GM03348 (cell line): ENCODE measurements around the gene RAB17.
A peak's percentile ranks its signal among the peaks of the same experiment; 100 is the strongest.
"Not testable (repeated sequence)": the region's sequence is repeated elsewhere in the genome, so short reads cannot be mapped to it uniquely, and the experiment has no call there.

ENCODE experiments used
- DNase-seq: peaks from one replicate; pipeline ENCODE4 v3.0.0; 2012; ENCODE audit warnings: low spot score

RAB17 gene

DNA sequence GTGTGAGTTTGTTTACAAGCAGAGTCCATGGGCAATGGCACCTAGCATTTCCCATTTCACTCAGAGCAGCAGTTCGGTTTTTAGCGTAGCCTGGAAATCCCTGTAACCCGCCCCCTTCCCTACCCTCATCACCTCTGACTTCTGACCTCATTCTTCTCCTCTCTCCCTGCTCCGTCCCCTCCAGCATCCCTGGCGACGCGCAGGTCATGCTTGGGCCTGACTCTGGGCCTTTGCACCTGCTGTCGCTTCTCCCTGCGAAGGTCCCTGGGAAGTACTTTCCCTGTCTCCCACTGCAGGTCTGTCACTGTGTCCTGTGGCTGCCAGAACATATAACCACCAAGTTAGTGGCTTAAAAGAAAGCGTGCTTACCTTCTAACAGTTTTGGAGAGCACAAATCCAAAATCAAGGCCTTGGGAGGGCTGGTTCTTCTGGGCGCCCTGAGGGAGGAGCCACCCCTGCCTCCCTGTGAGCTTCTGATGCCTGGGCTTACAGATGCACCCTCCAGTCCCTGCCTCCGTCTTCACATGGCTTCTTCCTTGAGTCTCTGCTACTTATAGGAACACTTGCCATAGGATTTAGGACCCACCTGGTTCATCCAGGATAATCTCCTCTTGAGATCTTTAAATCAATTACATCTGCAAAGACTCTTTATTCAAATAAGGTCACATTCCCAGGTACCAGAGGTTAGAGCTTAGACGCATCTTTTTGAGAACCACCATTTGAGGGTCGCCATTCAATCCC, 8.1 kb upstream of the RAB17 start:
- no peak for DNase-seq

DNA sequence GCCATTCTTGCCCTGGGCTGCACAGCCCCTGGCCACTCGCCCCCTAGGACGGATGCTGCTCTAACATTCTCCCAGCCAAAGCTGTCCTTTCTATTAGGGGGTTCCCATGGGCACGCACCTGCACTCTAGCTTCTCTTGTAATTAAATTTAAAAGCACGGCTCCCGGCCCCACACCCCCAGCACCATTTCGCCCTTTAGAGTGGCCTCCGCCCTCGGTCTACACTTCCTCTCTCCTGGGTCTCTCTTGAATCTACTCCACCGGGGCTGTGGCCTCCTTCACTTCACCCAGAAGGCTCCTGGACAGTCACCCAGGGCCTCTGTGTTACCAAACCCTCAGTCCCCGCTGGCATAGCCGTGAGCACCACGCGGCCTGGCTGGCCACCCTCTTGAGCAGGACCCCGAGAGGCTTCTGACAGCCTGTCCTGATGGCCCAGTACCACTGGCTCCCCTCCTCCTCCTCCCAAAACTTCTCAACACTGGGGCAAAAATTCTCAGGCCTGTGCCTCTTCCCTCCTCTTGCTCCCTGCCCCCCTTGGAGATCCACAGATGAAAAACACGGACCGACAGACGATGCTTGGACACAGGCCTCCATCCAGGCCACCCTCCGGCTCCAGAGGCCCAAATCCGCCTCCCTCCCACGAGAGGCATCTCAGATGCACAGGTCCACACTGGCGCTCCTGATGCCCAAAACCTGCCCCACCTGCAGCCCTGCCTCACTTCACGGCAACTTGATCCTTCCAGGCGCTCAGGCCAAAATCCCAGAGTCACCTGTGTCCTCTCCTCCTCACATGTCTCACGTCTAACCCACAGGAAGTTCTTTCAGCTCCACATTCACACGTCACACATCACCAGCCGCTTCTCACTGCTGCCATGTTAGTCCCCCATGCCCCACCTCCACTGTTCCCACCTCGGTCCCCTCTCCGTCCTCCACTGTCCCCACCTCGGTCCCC, 6.9 kb upstream of the RAB17 start:
- DNase-seq, result no peak

DNA sequence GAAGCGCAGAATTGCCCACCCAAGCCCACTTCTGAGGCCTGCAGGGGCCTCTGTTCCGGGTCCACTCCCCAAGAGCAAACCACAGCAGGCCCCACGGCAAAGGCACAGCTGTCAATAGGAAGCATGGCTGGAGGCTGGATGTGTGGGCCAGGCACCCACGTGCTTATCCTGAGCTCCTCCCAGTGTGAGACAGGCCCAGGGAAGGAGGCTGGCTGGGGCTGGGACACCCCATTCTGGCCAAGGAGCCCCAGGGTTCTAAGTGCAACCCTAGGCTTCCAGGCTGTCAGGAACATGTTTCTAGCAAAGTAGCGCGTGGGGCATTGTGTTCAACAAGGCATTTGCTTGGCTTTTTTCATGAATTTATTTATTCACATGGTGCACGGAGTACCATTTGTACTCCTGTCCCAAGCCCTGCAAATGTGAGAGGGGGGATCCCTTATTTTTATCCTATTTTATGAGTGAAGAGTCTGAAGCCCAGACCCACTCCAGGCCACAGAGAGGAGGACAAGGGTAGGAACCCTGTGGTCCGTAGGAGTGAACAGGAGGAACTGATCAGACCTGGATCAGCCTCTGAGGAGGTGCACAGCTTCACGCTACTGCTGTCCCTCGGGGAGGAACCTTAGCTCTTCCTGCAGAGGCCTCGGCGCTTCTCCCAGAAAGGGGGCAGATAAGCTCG, 6.1 kb upstream of the RAB17 start:
- DNase-seq, result no peak

DNA sequence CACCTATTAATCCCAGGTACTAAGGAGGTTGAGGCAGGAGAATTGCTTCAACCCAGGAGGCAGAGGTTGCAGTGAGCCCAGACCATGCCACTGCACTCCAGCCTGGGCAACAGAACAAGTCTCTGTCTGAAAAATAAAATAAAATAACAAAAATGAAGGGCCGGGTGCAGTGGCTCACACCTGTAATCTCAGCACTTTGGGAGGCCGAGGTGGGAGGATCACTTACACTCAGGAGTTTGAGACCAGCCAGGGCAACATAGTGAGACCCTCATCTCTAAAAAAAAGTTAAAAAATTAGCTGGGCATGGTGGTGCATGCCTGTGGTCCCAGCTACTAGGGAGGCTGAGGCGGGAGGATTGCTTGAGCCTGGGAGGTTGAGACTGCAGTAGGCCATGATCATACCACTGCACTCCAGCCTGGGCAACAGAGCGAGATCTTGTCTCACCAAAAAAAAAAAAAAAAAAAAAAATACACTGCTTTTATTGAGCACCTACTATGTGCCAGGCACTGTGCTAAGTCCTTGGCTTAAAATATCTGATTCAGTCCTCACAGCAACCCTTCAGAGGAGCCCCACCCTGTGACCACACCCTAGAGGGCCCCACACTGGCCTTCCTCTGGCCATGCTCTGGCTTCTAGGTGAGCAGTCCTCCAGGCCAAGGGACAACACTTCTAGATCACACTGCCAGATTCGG, 5.4 kb upstream of the RAB17 start:
- DNase-seq, result not testable (repeated sequence)

DNA sequence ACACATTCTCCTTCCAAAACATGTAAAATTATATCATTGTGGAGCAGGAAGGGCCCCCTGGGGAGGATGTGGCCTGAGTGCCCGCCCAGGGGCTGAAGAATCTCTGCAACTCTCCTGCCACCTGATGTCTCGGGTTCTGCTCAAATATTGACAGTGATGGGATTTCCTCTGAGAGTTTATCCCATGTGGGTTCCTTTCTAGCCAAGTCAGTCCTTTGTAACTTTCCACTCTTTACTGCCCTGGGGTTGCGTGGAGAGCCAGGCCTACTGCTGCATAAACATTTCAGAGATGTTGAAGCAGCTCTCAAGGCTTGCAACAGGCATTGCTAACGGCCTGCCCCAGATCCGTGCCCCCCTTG, 4.0 kb upstream of the RAB17 start:
- DNase-seq, result no peak

DNA sequence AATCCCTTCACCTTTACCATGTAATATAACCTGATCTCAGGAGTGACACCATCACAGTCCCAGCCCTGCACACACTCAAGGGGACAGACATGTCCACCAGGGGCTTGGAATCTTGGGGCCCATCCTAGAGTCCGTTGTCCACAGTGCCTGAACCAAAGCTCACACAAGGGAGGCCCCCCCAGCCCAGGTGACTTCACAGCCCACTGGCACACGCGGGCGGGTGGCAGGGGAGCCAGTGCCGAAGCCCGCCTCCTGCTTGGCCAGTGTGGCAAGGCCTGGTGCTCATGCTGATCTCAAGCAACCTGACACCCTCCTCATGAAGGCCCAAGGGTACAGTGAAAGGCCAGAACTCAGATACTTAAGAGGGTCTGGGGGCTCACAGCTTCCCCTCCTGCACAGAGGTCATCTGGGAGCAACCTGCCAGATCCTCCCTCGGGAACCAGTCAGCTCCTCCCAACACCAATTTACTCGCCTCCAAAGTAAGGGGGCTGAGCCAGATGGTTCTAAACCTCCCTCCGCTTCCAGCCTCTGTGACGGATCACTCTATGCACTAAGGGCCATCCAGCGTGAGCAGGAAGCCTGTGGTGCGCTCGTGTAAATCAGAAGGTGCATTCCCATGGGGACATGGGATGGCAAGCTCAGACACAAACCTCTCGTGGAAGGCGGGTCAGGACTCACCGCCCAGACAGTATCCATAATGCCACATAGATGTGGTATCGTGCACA, 3.2 kb upstream of the RAB17 start:
- DNase-seq, result no peak

DNA sequence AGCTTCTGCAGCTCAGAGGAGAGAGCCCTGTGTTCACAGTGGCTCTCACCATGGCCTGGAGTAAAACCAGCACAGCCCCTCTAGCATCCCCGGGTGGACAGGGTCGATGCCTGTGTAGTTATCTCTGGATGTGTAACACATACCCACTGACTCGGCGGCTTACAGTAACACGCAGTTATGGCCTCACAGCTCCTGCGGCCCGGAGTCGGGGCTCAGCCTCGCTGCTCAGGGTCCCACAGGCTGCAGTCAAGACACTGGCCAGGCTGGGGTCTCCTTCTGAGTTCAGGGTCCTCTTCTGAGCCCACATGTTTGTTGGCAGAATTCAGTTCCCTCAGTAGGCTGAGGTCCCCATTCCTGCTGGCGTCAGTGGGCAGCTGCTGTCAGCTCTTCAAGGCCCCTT, 2.5 kb upstream of the RAB17 start:
- DNase-seq, result no peak

DNA sequence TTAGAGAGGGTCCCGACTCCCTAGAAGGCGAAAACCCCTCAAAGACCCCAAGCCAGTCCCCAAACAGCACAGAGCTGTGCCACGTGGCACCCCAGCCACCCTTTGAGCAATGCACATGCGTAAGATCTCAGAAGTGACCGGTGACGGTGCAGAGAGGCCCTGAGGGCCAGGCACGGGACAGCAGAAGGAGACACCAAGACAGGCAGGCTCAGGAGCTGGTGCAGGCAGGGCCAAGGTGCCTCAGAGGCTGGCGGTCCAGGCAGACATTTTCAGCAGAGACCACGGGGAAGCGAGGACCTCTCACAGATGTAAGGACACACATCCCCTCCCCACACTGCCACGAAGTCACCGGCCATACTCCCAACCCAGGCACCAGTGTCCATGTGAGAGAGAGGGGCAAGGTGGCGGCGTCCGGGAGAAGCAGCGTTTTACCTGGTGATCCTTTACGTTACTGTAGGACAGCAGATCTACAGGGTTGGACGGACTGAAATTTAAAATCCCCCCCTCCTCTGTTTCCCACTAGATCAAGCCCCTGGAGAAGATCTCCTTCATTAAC, 2.0 kb upstream of the RAB17 start:
- no peak for DNase-seq

DNA sequence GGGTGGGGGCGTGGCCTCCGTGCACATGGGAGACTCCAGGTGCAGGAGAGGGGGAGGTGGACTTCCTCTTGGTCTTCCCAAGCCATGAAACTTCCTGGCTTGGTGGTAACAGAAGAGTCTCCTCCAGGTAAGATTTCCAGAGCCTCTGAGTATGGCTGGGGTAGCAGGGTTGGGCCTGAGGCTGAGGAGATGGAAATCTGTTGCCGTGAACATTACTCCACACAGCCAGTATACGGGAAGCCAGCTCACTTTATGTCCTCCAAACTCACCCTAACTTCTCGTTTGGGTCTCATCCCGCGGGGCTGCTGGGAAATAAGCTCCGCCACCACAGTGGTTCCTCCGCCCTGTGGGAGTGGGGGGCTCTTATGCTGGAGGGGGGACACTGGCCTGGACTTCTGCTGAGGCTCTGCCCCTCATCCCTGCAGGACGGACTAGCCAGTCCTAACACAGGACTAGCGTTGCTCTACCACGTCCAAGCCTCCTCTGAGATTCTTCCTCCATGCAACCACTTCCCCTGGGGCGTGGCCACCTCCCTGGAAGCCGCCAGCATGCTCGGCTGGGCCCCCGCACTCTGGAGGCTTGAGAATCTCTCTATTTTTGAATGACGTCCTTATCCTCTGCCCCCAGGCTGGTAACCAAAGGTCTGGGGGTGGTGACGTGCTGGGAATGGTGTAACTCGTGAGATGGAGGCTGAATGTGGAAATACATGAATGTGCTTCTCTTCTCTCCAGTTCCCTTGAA, 777 bp upstream of the RAB17 start:
- no peak for DNase-seq

DNA sequence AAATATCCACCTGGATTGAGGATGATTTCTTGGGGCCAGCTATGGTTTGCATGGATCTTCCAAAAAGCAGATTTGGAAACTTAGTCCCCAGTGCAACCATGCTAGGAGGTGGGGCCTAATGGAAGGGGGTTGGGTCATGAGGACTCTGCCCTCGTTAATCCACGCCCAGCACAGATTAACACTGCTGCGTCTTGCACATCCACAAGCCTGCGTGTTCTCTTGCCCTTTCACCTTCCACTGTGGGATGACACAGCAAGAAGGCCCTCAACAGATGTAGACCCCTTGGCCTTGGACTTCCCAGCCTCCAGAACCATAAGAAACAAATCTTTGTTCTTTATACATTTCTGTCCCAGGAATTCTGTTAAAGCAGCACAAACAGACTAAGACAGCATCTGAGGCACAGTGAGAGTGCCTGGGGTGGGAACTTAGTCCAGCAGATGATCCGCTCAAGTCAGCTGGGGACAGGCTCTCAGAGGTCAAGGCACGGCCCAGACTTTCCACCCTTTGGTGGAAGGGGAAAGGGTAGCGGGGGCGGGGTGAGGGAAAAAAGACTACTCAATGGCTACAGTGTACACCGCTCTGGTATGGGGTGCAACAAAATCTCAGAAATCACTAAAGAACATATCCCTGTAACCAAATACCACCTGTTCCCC, 2.4 kb downstream of the RAB17 start:
- no peak for DNase-seq

DNA sequence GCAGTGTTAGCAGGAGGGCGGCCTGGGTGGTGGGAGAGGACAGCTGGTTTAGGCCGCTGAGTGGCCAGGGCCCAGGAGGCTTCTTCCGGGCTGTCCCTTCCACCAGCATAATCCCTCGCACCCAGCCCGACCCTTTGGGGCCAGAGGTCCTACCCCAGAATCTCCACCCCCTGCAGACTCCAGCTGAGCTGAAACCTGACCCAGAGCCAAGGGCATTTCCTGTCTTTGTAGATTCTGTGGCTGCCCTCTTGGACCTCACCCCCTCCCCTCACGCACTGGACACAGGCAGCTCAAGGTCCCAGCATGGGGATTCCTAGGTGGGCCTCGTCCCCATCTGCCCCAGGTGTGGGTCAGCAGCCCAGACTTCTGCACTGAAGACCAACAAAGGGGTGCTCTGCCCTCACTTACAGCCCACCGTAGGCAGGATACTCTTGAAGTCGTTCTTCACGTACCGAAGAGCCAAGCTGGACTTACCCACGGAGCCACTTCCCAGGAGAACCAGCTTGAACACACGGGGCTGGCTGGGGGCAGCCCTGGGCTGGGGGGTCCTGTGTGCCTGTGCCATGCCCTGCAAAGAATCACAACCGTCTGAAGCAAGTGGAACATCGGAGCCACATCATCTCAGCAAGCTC, 4.8 kb downstream of the RAB17 start:
- DNase-seq, result no peak

DNA sequence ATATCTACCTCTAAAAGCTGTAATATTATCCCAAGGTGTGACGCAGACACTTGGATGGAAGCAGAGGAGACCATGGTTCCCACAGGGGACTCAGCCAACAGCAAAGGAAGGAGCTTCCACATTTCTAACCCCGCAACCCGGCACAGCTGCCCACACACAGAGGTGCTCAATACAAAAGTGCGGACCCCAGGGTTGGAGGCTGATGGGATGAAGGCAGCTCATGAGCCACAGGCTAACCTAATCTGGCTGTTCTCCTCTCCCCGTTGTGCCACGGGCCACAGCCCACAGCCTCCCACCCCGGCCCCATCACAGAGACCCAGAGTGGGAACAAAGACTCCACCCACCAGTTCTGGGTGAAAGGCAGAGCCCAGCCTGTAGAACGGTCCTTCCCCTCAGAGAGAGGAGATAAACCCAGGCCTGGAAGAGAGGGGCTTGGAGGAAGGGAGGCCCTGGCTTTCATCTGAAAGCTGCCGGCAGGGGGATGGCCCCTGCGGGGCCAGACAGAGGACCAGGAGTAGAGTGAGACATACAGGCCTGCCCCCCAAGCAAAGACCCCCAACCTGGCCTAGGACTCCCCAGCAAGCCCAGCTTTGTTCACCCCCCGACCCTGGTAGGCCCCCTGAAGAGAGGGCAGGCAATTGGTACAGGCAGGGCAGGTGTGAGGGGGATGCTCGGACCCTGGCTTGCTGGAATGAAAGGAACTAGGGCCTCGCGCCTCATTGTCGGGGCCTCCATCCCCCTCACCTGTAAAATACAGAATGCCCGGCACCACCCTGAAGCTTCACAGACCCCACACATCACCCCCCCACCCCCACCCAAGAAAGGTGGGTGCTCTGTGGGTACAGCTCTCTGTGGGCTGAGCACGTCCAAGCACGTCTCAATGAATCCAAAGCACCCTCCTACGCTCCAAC, 6.9 kb downstream of the RAB17 start:
- DNase-seq, result no peak

DNA sequence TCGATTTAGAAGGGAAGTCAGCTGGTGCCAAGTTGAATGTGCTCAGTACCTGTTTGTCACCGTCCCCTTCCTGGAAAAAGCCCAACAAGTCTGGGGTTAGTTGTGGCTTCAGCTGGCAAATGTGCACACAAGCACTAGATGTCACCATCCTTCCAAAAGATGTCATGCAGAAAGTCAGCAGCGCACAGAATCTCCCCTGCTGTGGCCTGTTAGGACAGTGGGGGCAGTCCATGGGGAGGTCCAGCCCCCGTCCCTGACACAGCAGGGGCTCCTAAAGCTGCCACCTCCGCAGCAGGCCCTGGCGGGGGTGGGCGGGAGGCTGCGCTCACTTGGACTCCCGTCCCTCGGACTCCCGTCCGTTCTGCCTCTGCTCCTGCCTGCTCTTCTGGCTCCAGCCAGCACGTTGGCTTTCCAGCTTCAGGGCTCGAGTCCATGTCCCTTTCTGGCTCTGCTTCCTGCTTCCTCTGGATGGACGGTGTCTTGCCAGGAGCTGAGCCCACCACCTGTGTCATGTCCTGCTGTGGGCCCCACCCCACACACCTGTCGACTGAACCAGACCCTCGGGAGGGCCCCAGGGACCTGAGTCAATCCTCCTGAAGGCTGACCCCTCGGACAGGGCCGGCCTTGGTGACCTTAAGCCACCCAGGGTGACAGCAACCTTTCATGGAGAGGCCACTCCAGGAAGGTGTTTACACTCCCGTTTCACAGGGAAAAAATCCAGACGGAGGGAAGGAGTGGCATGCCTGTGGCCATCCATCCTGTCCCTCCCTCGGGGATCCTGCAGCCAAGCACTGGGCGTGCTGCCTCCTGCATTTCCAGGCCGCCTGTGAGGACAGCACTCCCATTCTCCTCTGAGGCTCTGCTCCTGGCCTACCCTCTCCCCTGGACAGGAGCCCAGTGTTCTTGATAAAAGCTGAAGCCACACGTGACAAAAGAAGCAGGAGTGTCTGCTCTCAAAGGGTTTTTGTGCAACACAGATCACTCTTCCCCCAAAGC, 8.5 kb downstream of the RAB17 start:
- DNase-seq, result peak; percentile 81

DNA sequence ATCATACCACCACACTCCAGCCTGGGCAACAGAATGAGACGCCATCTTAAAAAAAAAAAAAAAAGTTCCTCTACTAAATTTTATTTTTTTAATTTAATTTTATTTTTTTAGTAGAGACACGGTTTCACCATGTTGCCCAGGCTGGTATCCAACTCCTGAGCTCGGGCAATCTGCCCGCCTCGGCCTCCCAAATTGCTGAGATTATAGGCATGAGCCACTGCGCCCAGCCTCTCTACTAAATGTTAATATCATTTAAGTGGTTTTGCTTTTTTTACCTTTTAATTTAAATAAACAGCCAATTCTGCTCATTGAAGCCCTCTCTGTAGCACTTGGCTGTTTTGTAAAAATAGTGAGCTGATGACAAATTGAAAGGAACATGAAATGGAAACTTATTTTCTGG, 9.2 kb downstream of the RAB17 start:
- DNase-seq, result no peak

DNA sequence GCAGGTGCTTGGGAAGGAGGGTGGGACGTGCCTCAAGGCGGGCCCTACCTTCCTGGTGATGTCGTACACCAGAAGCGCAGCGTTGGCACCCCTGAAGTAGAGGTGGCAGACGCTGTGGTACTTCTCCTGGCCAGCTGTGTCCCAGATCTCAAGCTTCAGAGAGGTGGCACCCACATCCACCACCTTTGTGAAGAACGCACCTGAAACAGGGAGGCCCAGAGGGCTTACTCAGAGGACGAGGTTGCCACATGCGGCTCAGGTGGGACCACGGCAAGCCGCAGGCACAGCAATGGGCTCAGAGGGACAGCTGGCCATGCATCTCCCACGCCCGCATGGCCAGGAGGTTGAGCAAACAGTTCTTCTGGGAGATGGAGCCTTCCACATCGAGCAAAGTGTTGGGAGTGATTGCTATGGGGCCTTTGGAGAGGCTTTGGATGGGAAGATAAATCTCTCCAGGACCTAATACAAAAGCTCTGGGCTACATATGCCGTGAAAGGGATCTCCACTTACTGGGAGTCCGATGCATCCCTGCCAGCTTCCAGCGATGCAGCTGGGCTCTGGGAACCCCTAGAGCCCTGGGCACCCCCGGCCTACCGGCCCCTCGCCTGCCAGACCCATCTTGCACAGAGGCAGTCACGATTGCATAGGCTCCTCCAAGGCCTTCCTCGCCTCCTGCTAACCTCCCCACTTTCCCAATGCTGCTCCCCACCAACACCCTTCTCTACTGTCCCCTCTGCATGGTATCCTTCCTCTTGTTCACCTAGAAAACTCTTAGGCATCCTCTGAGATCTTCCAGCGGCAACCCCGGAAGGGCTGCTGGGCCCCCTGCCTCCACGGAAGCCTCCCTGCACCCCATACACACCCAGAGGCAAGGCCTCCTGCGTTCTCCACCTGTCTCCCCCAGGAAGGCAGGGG, 12.3 kb downstream of the RAB17 start:
- no peak for DNase-seq

DNA sequence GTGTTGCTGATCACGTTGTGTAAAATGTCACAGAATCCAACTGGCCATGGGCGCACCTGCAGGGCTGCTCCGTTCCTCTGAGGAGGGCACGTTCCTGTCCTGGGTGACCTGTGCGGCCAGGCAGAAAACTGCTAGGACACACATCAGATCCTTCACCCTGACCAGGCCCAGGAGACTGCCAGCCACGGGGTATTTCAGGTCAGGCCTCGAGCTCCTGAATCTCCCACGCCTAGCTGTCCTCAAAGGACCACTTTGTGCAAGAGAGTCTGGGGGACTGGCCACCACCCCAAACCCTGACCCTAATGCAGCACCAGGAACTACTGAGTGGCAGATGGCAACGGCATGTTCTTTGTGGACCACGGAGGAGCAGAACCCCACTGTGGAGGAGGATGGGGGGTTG, 13.1 kb downstream of the RAB17 start:
- no peak for DNase-seq
